CD8-positive, alpha-beta memory T cell (primary cell): ENCODE measurements around the gene SPATS2L. TPM values are rescaled to one million over a fixed set of nuclear protein-coding genes. Genes with fewer than 3 reads are reported as not detected.

ENCODE experiments used
- CTCF ChIA-PET: fragments of 350-600 bp; sonication (Branson Sonifier 250); formaldehyde crosslinking; loops from one replicate; lab custom pipeline; 2021; ENCODE audit warnings: antibody characterized with exemption; lab: Charles Lee
- POLR2A ChIA-PET: fragments of 350-600 bp; sonication (Branson Sonifier 250); formaldehyde crosslinking; loops from one replicate; lab custom pipeline; 2021; ENCODE audit warnings: antibody characterized with exemption; lab: Charles Lee
- DNase-seq, 5 donors: peaks; one replicate each; pipeline versions ENCODE4 v3.0.0 to v3.0.0-alpha.2; 2020 to 2022; ENCODE audit warnings: mixed read lengths in 1 of 5
- H3K27ac ChIP-seq: one replicate; pipeline ENCODE4 v1.7.0; 2013; ENCODE audit warnings: low read depth, mild to moderate bottlenecking, low read length, moderate library complexity
- H3K27me3 ChIP-seq: 2 replicates; pipeline ENCODE4 v1.7.0; 2013; ENCODE audit warnings: low read length, mild to moderate bottlenecking; ENCODE audit not compliant: insufficient read depth, poor library complexity, severe bottlenecking
- H3K36me3 ChIP-seq: 2 replicates; pipeline ENCODE4 v1.7.0; 2013; ENCODE audit warnings: mild to moderate bottlenecking, low read length, moderate library complexity; ENCODE audit not compliant: insufficient read depth
- H3K4me1 ChIP-seq: 2 replicates; pipeline ENCODE4 v1.7.0; 2013; ENCODE audit warnings: mild to moderate bottlenecking, low read length, moderate library complexity; ENCODE audit not compliant: insufficient read depth
- H3K4me3 ChIP-seq: 2 replicates; pipeline ENCODE4 v1.7.0; 2013; ENCODE audit warnings: mild to moderate bottlenecking, low read length
- H3K9me3 ChIP-seq: 2 replicates; pipeline ENCODE4 v1.7.0; 2013; ENCODE audit warnings: mild to moderate bottlenecking, low read length
- H3K27ac Mint-ChIP-seq, 8 donors: one replicate each; pipeline ENCODE4 v1.8.0; 2020 to 2021; ENCODE audit warnings: mixed read lengths in 8 of 8, mild to moderate bottlenecking in 6 of 8, inconsistent platforms in 3 of 8, moderate library complexity in 3 of 8
- H3K27me3 Mint-ChIP-seq, 2 donors: one replicate each; pipeline ENCODE4 v1.8.0; 2020 to 2021; ENCODE audit warnings: mixed read lengths in 2 of 2, mild to moderate bottlenecking in 1 of 2, moderate library complexity in 1 of 2
- H3K36me3 Mint-ChIP-seq, 3 donors: one replicate each; pipeline ENCODE4 v1.8.0; 2020 to 2021; ENCODE audit warnings: mixed read lengths in 3 of 3, inconsistent platforms in 1 of 3, mild to moderate bottlenecking in 1 of 3
- H3K4me1 Mint-ChIP-seq, 3 donors: one replicate each; pipeline ENCODE4 v1.8.0; 2020 to 2021; ENCODE audit warnings: mixed read lengths in 3 of 3, inconsistent platforms in 1 of 3, mild to moderate bottlenecking in 1 of 3
- H3K4me3 Mint-ChIP-seq, 7 donors: one replicate each; pipeline ENCODE4 v1.8.0; 2020 to 2021; ENCODE audit warnings: mixed read lengths in 7 of 7, mild to moderate bottlenecking in 6 of 7, moderate library complexity in 4 of 7, inconsistent platforms in 2 of 7
- H3K9me3 Mint-ChIP-seq, 5 donors: one replicate each; pipeline ENCODE4 v1.8.0; 2020 to 2022; ENCODE audit warnings: mixed read lengths in 5 of 5, mild to moderate bottlenecking in 3 of 5, moderate library complexity in 2 of 5, inconsistent platforms in 1 of 5
- polyA plus RNA-seq: library from polyadenylated mRNA; unstranded; fragments of 300-500 nt; fragmentation: Illumina TruSeq; gene quantifications from one replicate; pipeline ENCODE4 v1.2.3, GENCODE V29; 2021
- total RNA-seq, 2 experiments: library from RNA; stranded (reverse); gene quantifications; one replicate each; pipeline ENCODE4 v1.2.3, GENCODE V29; 2021

SPATS2L gene
- total and polyA plus RNA-seq, 3 experiments from 2014 or later, result 11.3 to 22.2 (median 21.8) TPM

GRCh38 chr2:200492656-200493055 lies 186.2 kb downstream of the SPATS2L start:
- H3K27ac Mint-ChIP-seq, result no peak overlapping the region
- POLR2A ChIA-PET, result no interaction called here
- no peaks in the 10 kb centered on the region for H3K4me1 Mint-ChIP-seq

GRCh38 chr2:200494048-200494447 lies 187.6 kb downstream of the SPATS2L start:
- peaks cover 13 to 88% (median 39%) of the 10 kb centered on the region in 3 donors for H3K36me3 Mint-ChIP-seq
- CTCF ChIA-PET, result interaction anchor here (2.2 to 3.6 kb wide), 2 partner anchors 11 to 16 kb away, joined by 7 to 16 read pairs; partner anchors contain the start of gene KCTD18

More at GRCh38 chr2:200492656-200493055, 186.2 kb downstream of the SPATS2L start:
- Mint-ChIP-seq H3K36me3 (peaks cover 13 to 81% (median 36%) of the 10 kb centered on the region in 3 donors), H3K27me3 (no peaks in the 10 kb centered on the region), H3K4me3 (no peak overlapping the region), H3K9me3 (no peaks in the 10 kb centered on the region)
- Histone ChIP-seq H3K36me3 (peaks cover 38% of the 10 kb centered on the region), H3K9me3 (no peaks in the 10 kb centered on the region), H3K4me1 (no peaks in the 10 kb centered on the region), H3K27me3 (no peaks in the 10 kb centered on the region), H3K4me3 (no peak overlapping the region), H3K27ac (no peak overlapping the region)
- CTCF ChIA-PET, result interaction anchor here (2.2 to 3.6 kb wide), 2 partner anchors 10 to 17 kb away, joined by 7 to 16 read pairs; partner anchors contain the start of gene KCTD18
- no peak for DNase-seq

GRCh38 chr2:200496696-200497095 lies 190.2 kb downstream of the SPATS2L start:
- no peak for DNase-seq
- Histone ChIP-seq H3K27ac (no peak overlapping the region), H3K4me1 (no peaks in the 10 kb centered on the region), H3K27me3 (no peaks in the 10 kb centered on the region), H3K4me3 (no peak overlapping the region), H3K36me3 (peaks cover 29% of the 10 kb centered on the region), H3K9me3 (no peaks in the 10 kb centered on the region)
- CTCF ChIA-PET, result interaction anchor here (1.1 to 1.2 kb wide), 2 partner anchors 11 to 15 kb away, joined by 3 read pairs; no protein-coding TSS in a partner anchor
- H3K27me3 Mint-ChIP-seq, result no peaks in the 10 kb centered on the region
- H3K36me3 Mint-ChIP-seq, result peaks cover 1 to 68% (median 22%) of the 10 kb centered on the region in 3 donors
- peaks cover 2 to 5% (median 4%) of the 10 kb centered on the region in 3 donors for H3K4me1 Mint-ChIP-seq
- no peaks in the 10 kb centered on the region for H3K9me3 Mint-ChIP-seq
- peak overlapping the region in 4 of 8 donors; percentile 23 to 68 (median 48) for H3K27ac Mint-ChIP-seq
- H3K4me3 Mint-ChIP-seq, result no peak overlapping the region
- POLR2A ChIA-PET, result no interaction called here

More at GRCh38 chr2:200494048-200494447, 187.6 kb downstream of the SPATS2L start:
- H3K27ac ChIP-seq, result no peak overlapping the region
- POLR2A ChIA-PET, result no interaction called here
- Mint-ChIP-seq H3K27ac (peak overlapping the region in 3 of 8 donors; percentile 28 to 75 (median 35)), H3K27me3 (no peaks in the 10 kb centered on the region), H3K4me1 (peaks cover 0 to under 1% (median 0%) of the 10 kb centered on the region in 3 donors), H3K9me3 (no peaks in the 10 kb centered on the region), H3K4me3 (no peak overlapping the region)
- no peaks in the 10 kb centered on the region for H3K4me1 ChIP-seq
- DNase-seq, result no peak
- H3K4me3 ChIP-seq, result no peak overlapping the region
- peaks cover 40% of the 10 kb centered on the region for H3K36me3 ChIP-seq
- no peaks in the 10 kb centered on the region for H3K27me3 ChIP-seq
- no peaks in the 10 kb centered on the region for H3K9me3 ChIP-seq

GRCh38 chr2:200498402-200499162 lies 192.1 kb downstream of the SPATS2L start:
- H3K27me3 ChIP-seq, result no peaks in the 10 kb centered on the region

GRCh38 chr2:200502196-200502595 lies 195.7 kb downstream of the SPATS2L start:
- CTCF ChIA-PET, result interaction anchor here (1.1 kb wide), 1 partner anchor 31 kb away, joined by 3 read pairs; no protein-coding TSS in a partner anchor
- Mint-ChIP-seq H3K4me3 (no peak overlapping the region), H3K9me3 (no peaks in the 10 kb centered on the region), H3K27me3 (no peaks in the 10 kb centered on the region), H3K4me1 (peaks cover 13 to 35% (median 31%) of the 10 kb centered on the region in 3 donors), H3K36me3 (peaks cover 13 to 47% (median 17%) of the 10 kb centered on the region in 3 donors), H3K27ac (peak overlapping the region in 1 of 8 donors; percentile 61)
- Histone ChIP-seq H3K4me3 (no peak overlapping the region), H3K27me3 (no peaks in the 10 kb centered on the region), H3K36me3 (peaks cover 6% of the 10 kb centered on the region), H3K4me1 (no peaks in the 10 kb centered on the region), H3K27ac (no peak overlapping the region), H3K9me3 (no peaks in the 10 kb centered on the region)
- no peak for DNase-seq
- POLR2A ChIA-PET, result no interaction called here

More at GRCh38 chr2:200498402-200499162, 192.1 kb downstream of the SPATS2L start:
- Histone ChIP-seq H3K4me3 (no peak overlapping the region), H3K9me3 (no peaks in the 10 kb centered on the region), H3K27ac (no peak overlapping the region), H3K36me3 (peaks cover 16% of the 10 kb centered on the region), H3K4me1 (no peaks in the 10 kb centered on the region)
- peaks cover 5 to 13% (median 11%) of the 10 kb centered on the region in 3 donors for H3K4me1 Mint-ChIP-seq
- H3K4me3 Mint-ChIP-seq, result no peak overlapping the region
- ChIA-PET POLR2A (no interaction called here), CTCF (no interaction called here)
- H3K27me3 Mint-ChIP-seq, result no peaks in the 10 kb centered on the region
- H3K36me3 Mint-ChIP-seq, result peaks cover 11 to 63% (median 22%) of the 10 kb centered on the region in 3 donors
- no peak for DNase-seq
- H3K27ac Mint-ChIP-seq, result peak overlapping the region in 2 of 8 donors; percentile 32 to 72
- no peaks in the 10 kb centered on the region for H3K9me3 Mint-ChIP-seq

- no peak overlapping the region for H3K4me3 Mint-ChIP-seq
- H3K36me3 Mint-ChIP-seq, result peaks cover 10 to 33% (median 13%) of the 10 kb centered on the region in 3 donors
- H3K27me3 Mint-ChIP-seq, result no peaks in the 10 kb centered on the region
- H3K27ac Mint-ChIP-seq, result peak overlapping the region in 1 of 8 donors; percentile 17
- no peaks in the 10 kb centered on the region for H3K36me3 ChIP-seq
- no peaks in the 10 kb centered on the region for H3K27me3 ChIP-seq
- peaks cover 22% of the 10 kb centered on the region for H3K4me1 ChIP-seq
- no peak overlapping the region for H3K27ac ChIP-seq
- POLR2A ChIA-PET, result no interaction called here
- H3K4me3 ChIP-seq, result no peak overlapping the region
- H3K9me3 Mint-ChIP-seq, result no peaks in the 10 kb centered on the region
- peaks cover 29 to 62% (median 48%) of the 10 kb centered on the region in 3 donors for H3K4me1 Mint-ChIP-seq
- H3K9me3 ChIP-seq, result no peaks in the 10 kb centered on the region
- CTCF ChIA-PET, result no interaction called here
- DNase-seq, result no peak
These were observed 200.2 kb downstream of the SPATS2L start for GRCh38 chr2:200506679-200507078.

- ChIA-PET CTCF (no interaction called here), POLR2A (no interaction called here)
- H3K27me3 ChIP-seq, result no peaks in the 10 kb centered on the region
These were observed 200.7 kb downstream of the SPATS2L start for GRCh38 chr2:200507179-200507578.

More at GRCh38 chr2:200507179-200507578, 200.7 kb downstream of the SPATS2L start:
- H3K36me3 ChIP-seq, result no peaks in the 10 kb centered on the region
- no peak overlapping the region for H3K4me3 ChIP-seq
- Mint-ChIP-seq H3K36me3 (peaks cover 10 to 30% (median 12%) of the 10 kb centered on the region in 3 donors), H3K27me3 (no peaks in the 10 kb centered on the region), H3K4me1 (peaks cover 29 to 62% (median 47%) of the 10 kb centered on the region in 3 donors), H3K27ac (peak overlapping the region in 2 of 8 donors; percentile 44 to 49), H3K9me3 (no peaks in the 10 kb centered on the region), H3K4me3 (peak overlapping the region in 1 of 7 donors; percentile 54)
- H3K9me3 ChIP-seq, result no peaks in the 10 kb centered on the region
- H3K27ac ChIP-seq, result no peak overlapping the region
- no peak for DNase-seq
- peaks cover 22% of the 10 kb centered on the region for H3K4me1 ChIP-seq
